Gastrocnemius medialis (tissue), 4 donors: Measurements from ENCODE around the gene CLDN11.

ENCODE experiments used
- POLR2A ChIP-seq, 2 donors: fragments of 450-650 bp; IDR thresholded peaks; one replicate each; pipeline ENCODE4 v1.6.1; 2017; ENCODE audit warnings: antibody characterized with exemption in 2 of 2, mild to moderate bottlenecking in 2 of 2, moderate library complexity in 2 of 2
- TF ChIP-seq, protein P1 (sequence below), 5 experiments: fragments of 450-650 bp in 3 of 5; fragments of 200-600 bp in 2 of 5; sonication (generic) in 2 of 5; IDR thresholded peaks in 4 of 5; conservative IDR thresholded peaks in 1 of 5; 1 replicate in 4 of 5; 2 replicates in 1 of 5; pipeline ENCODE4 v1.5.1; 2016 to 2019; ENCODE audit warnings: antibody characterized with exemption in 5 of 5, mild to moderate bottlenecking in 3 of 5, moderate library complexity in 3 of 5

DNA sequence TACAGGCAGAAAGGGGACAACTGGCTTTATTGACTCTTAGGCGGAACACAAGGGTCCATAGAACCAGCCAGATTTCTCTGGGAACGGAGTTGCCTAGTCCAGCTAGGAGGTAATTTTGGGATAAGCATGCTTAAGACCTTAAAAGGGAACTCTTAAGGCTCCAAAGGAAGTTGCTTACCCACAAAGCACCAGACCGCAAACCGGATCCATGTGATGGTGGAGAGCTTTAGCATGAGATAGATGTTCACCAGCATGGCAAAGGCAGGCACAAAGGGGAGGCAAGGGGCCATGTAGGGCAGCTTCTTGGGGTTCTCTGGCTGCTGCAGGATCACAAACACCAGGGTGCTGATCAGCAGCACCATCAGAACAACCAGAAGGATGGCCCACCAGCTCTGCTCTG, 61.4 kb downstream of the CLDN11 start:
- TF ChIP-seq, protein P1, sequence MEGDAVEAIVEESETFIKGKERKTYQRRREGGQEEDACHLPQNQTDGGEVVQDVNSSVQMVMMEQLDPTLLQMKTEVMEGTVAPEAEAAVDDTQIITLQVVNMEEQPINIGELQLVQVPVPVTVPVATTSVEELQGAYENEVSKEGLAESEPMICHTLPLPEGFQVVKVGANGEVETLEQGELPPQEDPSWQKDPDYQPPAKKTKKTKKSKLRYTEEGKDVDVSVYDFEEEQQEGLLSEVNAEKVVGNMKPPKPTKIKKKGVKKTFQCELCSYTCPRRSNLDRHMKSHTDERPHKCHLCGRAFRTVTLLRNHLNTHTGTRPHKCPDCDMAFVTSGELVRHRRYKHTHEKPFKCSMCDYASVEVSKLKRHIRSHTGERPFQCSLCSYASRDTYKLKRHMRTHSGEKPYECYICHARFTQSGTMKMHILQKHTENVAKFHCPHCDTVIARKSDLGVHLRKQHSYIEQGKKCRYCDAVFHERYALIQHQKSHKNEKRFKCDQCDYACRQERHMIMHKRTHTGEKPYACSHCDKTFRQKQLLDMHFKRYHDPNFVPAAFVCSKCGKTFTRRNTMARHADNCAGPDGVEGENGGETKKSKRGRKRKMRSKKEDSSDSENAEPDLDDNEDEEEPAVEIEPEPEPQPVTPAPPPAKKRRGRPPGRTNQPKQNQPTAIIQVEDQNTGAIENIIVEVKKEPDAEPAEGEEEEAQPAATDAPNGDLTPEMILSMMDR (IDR thresholded peaks at IDR 0.05 in 4 of 5, conservative IDR thresholded peaks at IDR 0.05 in 1 of 5): no peak
- TF ChIP-seq POLR2A (IDR thresholded peaks at IDR 0.05): no peak
